Activated CD4-positive, alpha-beta T cell treated with anti-CD3 and anti-CD28 coated beads, Interleukin-2, amount 50 U/mL, for 24 hours (primary cell): ENCODE data around the gene TMEM150B.

Experiments
- DNase-seq, 2 donors: peaks; one replicate each; pipeline ENCODE4 v3.0.0-alpha.2; 2020; ENCODE audit warnings: low read depth in 1 of 2, low spot score in 1 of 2

TMEM150B gene

GRCh38 chr19:55355213-55355821 lies 30.2 kb upstream of the TMEM150B start:
- DNase-seq, result no peak

- DNase-seq, result no peak
Observed at GRCh38 chr19:55354698-55355212, 29.6 kb upstream of the TMEM150B start, which contains the start of gene COX6B2. TSS of gene COX6B2 (minus strand) at chr19:55354719. CDS start at chr19:55354521, 198 bp downstream.

- peak; percentile 20 to 43 for DNase-seq
Observed at GRCh38 chr19:55353803-55354697, 28.9 kb upstream of the TMEM150B start.

GRCh38 chr19:55353356-55353802 lies 28.2 kb upstream of the TMEM150B start:
- no peak for DNase-seq

- no peak for DNase-seq
Observed at GRCh38 chr19:55352549-55353145, 27.5 kb upstream of the TMEM150B start.

- no peak for DNase-seq
Observed at GRCh38 chr19:55352040-55352439, 26.9 kb upstream of the TMEM150B start.

GRCh38 chr19:55350620-55351315 lies 25.6 kb upstream of the TMEM150B start:
- no peak for DNase-seq

GRCh38 chr19:55348317-55349034 lies 23.3 kb upstream of the TMEM150B start:
- DNase-seq, result no peak

GRCh38 chr19:55347442-55348009 lies 22.4 kb upstream of the TMEM150B start:
- DNase-seq, result no peak

GRCh38 chr19:55346725-55347441 lies 21.7 kb upstream of the TMEM150B start:
- DNase-seq, result no peak

- DNase-seq, result no peak
Observed at GRCh38 chr19:55345818-55346724, 20.9 kb upstream of the TMEM150B start.

GRCh38 chr19:55345101-55345817 lies 20.1 kb upstream of the TMEM150B start:
- DNase-seq, result no peak

- no peak for DNase-seq
Observed at GRCh38 chr19:55344444-55344843, 19.3 kb upstream of the TMEM150B start.

GRCh38 chr19:55341595-55342531 lies 16.7 kb upstream of the TMEM150B start:
- no peak for DNase-seq

- DNase-seq, result peak in 1 of 2 donors; percentile 53
Observed at GRCh38 chr19:55341171-55341588, 16.0 kb upstream of the TMEM150B start.

GRCh38 chr19:55340784-55341147 lies 15.6 kb upstream of the TMEM150B start:
- DNase-seq, result no peak
